HepG2 (cell line): Measurements from ENCODE around the gene TEAD1. TPM values are rescaled to one million over a fixed set of nuclear protein-coding genes. Genes with fewer than 3 reads are reported as not detected.

ENCODE experiments used
- ARNT ChIP-seq: fragments of 450-650 bp; IDR thresholded peaks from 2 replicates; pipeline ENCODE4 v1.6.1; 2017
- ATF2 ChIP-seq: sonication (generic); formaldehyde crosslinking; IDR thresholded peaks from 2 replicates; pipeline ENCODE4 v1.4.0; 2020; ENCODE audit warnings: missing genetic modification reagents
- BCL6 ChIP-seq: IDR thresholded peaks from 2 replicates; pipeline ENCODE4 v1.6.1; 2016; ENCODE audit warnings: missing genetic modification reagents, missing compliant biosample characterization
- DMAP1 ChIP-seq: IDR thresholded peaks from 2 replicates; pipeline ENCODE4 v1.6.1; 2016
- FOSL2 ChIP-seq: sonication (generic); formaldehyde crosslinking; IDR thresholded peaks from 2 replicates; pipeline ENCODE4 v1.4.0; 2020; ENCODE audit warnings: missing genetic modification reagents
- FOXA3 ChIP-seq: IDR thresholded peaks from 2 replicates; pipeline ENCODE4 v1.6.1; 2016; ENCODE audit warnings: missing genetic modification reagents, missing compliant biosample characterization
- KDM3A ChIP-seq: IDR thresholded peaks from 2 replicates; pipeline ENCODE4 v1.6.1; 2018; ENCODE audit warnings: low read depth, missing compliant biosample characterization
- MXD3 ChIP-seq: IDR thresholded peaks from 2 replicates; pipeline ENCODE4 v1.6.1; 2016; ENCODE audit warnings: mild to moderate bottlenecking, missing biosample characterization, missing genetic modification reagents
- MXD4 ChIP-seq: IDR thresholded peaks from 2 replicates; pipeline ENCODE4 v1.6.1; 2016; ENCODE audit warnings: mild to moderate bottlenecking, missing biosample characterization, missing genetic modification reagents
- NR2F6 ChIP-seq, 2 experiments: IDR thresholded peaks; 2 replicates each; pipeline ENCODE4 v1.6.1; 2016; ENCODE audit warnings: antibody characterized with exemption in 1 of 2, mild to moderate bottlenecking in 1 of 2
- PATZ1 ChIP-seq: sonication (generic); formaldehyde crosslinking; IDR thresholded peaks from 2 replicates; pipeline ENCODE4 v1.4.0; 2020; ENCODE audit warnings: missing genetic modification reagents
- SKI ChIP-seq: fragments of 450-650 bp; IDR thresholded peaks from one replicate; pipeline ENCODE4 v1.6.1; 2018; ENCODE audit warnings: mild to moderate bottlenecking; ENCODE audit not compliant: partially characterized antibody
- SOX5 ChIP-seq: IDR thresholded peaks from 2 replicates; pipeline ENCODE4 v1.6.1; 2016; ENCODE audit warnings: borderline replicate concordance
- SOX6 ChIP-seq, 2 experiments: fragments of 450-650 bp in 1 of 2; sonication (generic) in 1 of 2; formaldehyde crosslinking in 1 of 2; IDR thresholded peaks; 2 replicates each; pipeline versions ENCODE4 v1.4.0 to v1.6.1; 2017 to 2020; ENCODE audit warnings: antibody characterized with exemption in 1 of 2, mild to moderate bottlenecking in 1 of 2, missing genetic modification reagents in 1 of 2
- SPEN ChIP-seq: sonication (generic); formaldehyde crosslinking; IDR thresholded peaks from 2 replicates; pipeline ENCODE4 v1.5.1; 2020; ENCODE audit warnings: low read depth, mild to moderate bottlenecking, missing genetic modification reagents
- TCF7 ChIP-seq: sonication (generic); IDR thresholded peaks from 2 replicates; pipeline ENCODE4 v1.6.1; 2016; ENCODE audit warnings: antibody characterized with exemption, low read depth
- TFE3 ChIP-seq: IDR thresholded peaks from 2 replicates; pipeline ENCODE4 v1.6.1; 2016
- TRIM22 ChIP-seq: fragments of 450-650 bp; IDR thresholded peaks from 2 replicates; pipeline ENCODE4 v1.6.1; 2017
- ZBTB7B ChIP-seq: sonication (generic); formaldehyde crosslinking; IDR thresholded peaks from 2 replicates; pipeline ENCODE4 v1.4.0; 2020; ENCODE audit warnings: missing genetic modification reagents
- ZFX ChIP-seq: sonication (generic); formaldehyde crosslinking; IDR thresholded peaks from 2 replicates; pipeline ENCODE4 v1.4.0; 2020; ENCODE audit warnings: mild to moderate bottlenecking, low read depth, missing genetic modification reagents, moderate library complexity
- ZFY ChIP-seq: sonication (generic); formaldehyde crosslinking; IDR thresholded peaks from 2 replicates; pipeline ENCODE4 v1.4.0; 2020; ENCODE audit warnings: missing genetic modification reagents
- ZNF101 ChIP-seq: sonication (generic); formaldehyde crosslinking; IDR thresholded peaks from 2 replicates; pipeline ENCODE4 v1.4.0; 2020; ENCODE audit warnings: mild to moderate bottlenecking, low read depth, missing genetic modification reagents, borderline replicate concordance
- ZNF17 ChIP-seq: sonication (generic); formaldehyde crosslinking; IDR thresholded peaks from 2 replicates; pipeline ENCODE4 v1.5.0; 2020; ENCODE audit warnings: mild to moderate bottlenecking, missing genetic modification reagents
- ZNF605 ChIP-seq: sonication (generic); formaldehyde crosslinking; IDR thresholded peaks from 2 replicates; pipeline ENCODE4 v1.8.0; 2022; ENCODE audit warnings: mild to moderate bottlenecking, missing genetic modification reagents
- ZNF749 ChIP-seq: sonication (generic); formaldehyde crosslinking; IDR thresholded peaks from 2 replicates; pipeline ENCODE4 v1.8.0; 2022; ENCODE audit warnings: mild to moderate bottlenecking, missing genetic modification reagents, moderate library complexity, borderline replicate concordance
- ZNF782 ChIP-seq: sonication (generic); formaldehyde crosslinking; IDR thresholded peaks from 2 replicates; pipeline ENCODE4 v1.4.0; 2020; ENCODE audit warnings: missing genetic modification reagents, mild to moderate bottlenecking, borderline replicate concordance
- polyA plus RNA-seq, 8 experiments: library from polyadenylated mRNA; depleted of rRNA in 3 of 8; stranded (reverse) in 7 of 8; unstranded in 1 of 8; fragments of >200 nt; fragmentation: Illumina TruSeq in 4 of 8; extraction: Trizol in 4 of 8; gene quantifications; 2 replicates each; pipeline versions ENCODE4 v1.2.1 to v1.2.3, GENCODE V29; 2011 to 2016; ENCODE audit warnings: low read depth in 4 of 8, missing spikeins in 1 of 8, mixed read lengths in 1 of 8; ENCODE audit not compliant: insufficient read depth in 1 of 8
- total RNA-seq, 5 experiments: library from RNA; depleted of rRNA; stranded (reverse); fragments of >200 nt; fragmentation: Illumina TruSeq; extraction: Trizol; gene quantifications; 2 replicates each; pipeline ENCODE4 v1.2.3, GENCODE V29; 2016; ENCODE audit warnings: low read depth in 1 of 5

TEAD1 gene
- total and polyA plus RNA-seq, 2 of the 13 experiments (the other 11 are each of a cell fraction or from before 2014, with no cell fraction given) = 20.1 to 30.5 TPM

GRCh38 chr11:12642040-12642439 is 32.2 kb upstream of the TEAD1 start (continued):
- no peak for TF ChIP-seq MXD3 (CRISPR knock-in tag)
- peak; percentile 72 for TF ChIP-seq ZBTB7B (CRISPR knock-in tag)
- TF ChIP-seq PATZ1 (CRISPR knock-in tag) = peak; percentile 79
- no peak for TF ChIP-seq SOX6 (IDR thresholded peaks at IDR 0.05)
- TF ChIP-seq SOX6 (CRISPR knock-in tag; IDR thresholded peaks at IDR 0.05) = peak; percentile 29; the same call in 1 of the 2 replicates
- TF ChIP-seq FOSL2 (CRISPR knock-in tag) = 0 out of 2 replicates have a peak, but pooled peaks have one; percentile 20
- TF ChIP-seq ZNF101 (CRISPR knock-in tag) = no peak
- 0 out of 2 replicates have a peak, but pooled peaks have one; percentile 30 for TF ChIP-seq BCL6
- TF ChIP-seq SOX5 (CRISPR knock-in tag) = 0 out of 2 replicates have a peak, but pooled peaks have one; percentile 32
- peak; percentile 30; the same call in 1 of the 2 replicates for TF ChIP-seq ZNF605 (CRISPR knock-in tag)
- TF ChIP-seq TFE3 (CRISPR knock-in tag) = 0 out of 2 replicates have a peak, but pooled peaks have one; percentile 19
- TF ChIP-seq ARNT = no peak
- no peak for TF ChIP-seq ZNF749
- 0 out of 2 replicates have a peak, but pooled peaks have one; percentile 32 for TF ChIP-seq DMAP1
- no peak for TF ChIP-seq TRIM22
- TF ChIP-seq ZNF782 (CRISPR knock-in tag) = no peak
- peak; percentile 56 for TF ChIP-seq NR2F6 (IDR thresholded peaks at IDR 0.05)
- peak; percentile 75; the same call in 1 of the 2 replicates for TF ChIP-seq NR2F6 (CRISPR knock-in tag; IDR thresholded peaks at IDR 0.05)
- peak; percentile 31; the same call in 1 of the 2 replicates for TF ChIP-seq TCF7
- no peak for TF ChIP-seq KDM3A
- no peak for TF ChIP-seq SPEN (CRISPR knock-in tag)
- TF ChIP-seq ZFX (CRISPR knock-in tag) = peak; percentile 56; the same call in 1 of the 2 replicates
- peak; percentile 31; the same call in 1 of the 2 replicates for TF ChIP-seq ATF2 (CRISPR knock-in tag)
- TF ChIP-seq ZFY (CRISPR knock-in tag) = peak; percentile 44; the same call in 1 of the 2 replicates
- 0 out of 2 replicates have a peak, but pooled peaks have one; percentile 17 for TF ChIP-seq FOXA3 (CRISPR knock-in tag)
- no peak for TF ChIP-seq MXD4 (CRISPR knock-in tag)
- peak; percentile 42 for TF ChIP-seq SKI
- no peak for TF ChIP-seq ZNF17 (CRISPR knock-in tag)
